SK-N-SH (cell line): Measurements from ENCODE around the gene ORMDL3. TPM values are rescaled to one million over a fixed set of nuclear protein-coding genes. Genes with fewer than 3 reads are reported as not detected.

Experiments used
- CTCF ChIA-PET: fragments of 300-600, 350-600 bp; formaldehyde crosslinking; extraction: SDS; loops from one replicate; lab custom pipeline; 2021; lab: Yijun Ruan, JAX
- POLR2A ChIA-PET: fragments of 350-600 bp; sonication (Branson Sonifier 250); formaldehyde crosslinking; extraction: SDS; loops from one replicate; lab custom pipeline; 2020; ENCODE audit warnings: antibody characterized with exemption, inconsistent platforms; lab: Yijun Ruan, JAX
- DNase-seq: peaks from one replicate; pipeline ENCODE4 v3.0.0; 2012
- H2AFZ ChIP-seq: fragments of 200-600 bp; sonication (generic); 2 replicates; pipeline ENCODE4 v1.8.1; 2016; ENCODE audit warnings: antibody characterized with exemption, mild to moderate bottlenecking, low read depth
- H3F3A ChIP-seq: fragments of 200-600 bp; sonication (generic); replicated peaks from 2 replicates; pipeline ENCODE3; 2016; ENCODE audit warnings: antibody characterized with exemption, mild to moderate bottlenecking; ENCODE audit not compliant: insufficient read depth
- H3K27ac ChIP-seq, 2 experiments: fragments of 200-500 bp in 1 of 2; fragments of 200-600 bp in 1 of 2; sonication (Bioruptor generic) in 1 of 2; sonication (generic), shearing (Covaris generic) in 1 of 2; 2 replicates each; pipeline versions ENCODE4 v1.5.1 to v1.6.1; 2014 to 2016; ENCODE audit warnings: low read depth in 2 of 2, inconsistent platforms in 1 of 2, low read length in 1 of 2, mild to moderate bottlenecking in 1 of 2, mixed read lengths in 1 of 2
- H3K27me3 ChIP-seq: fragments of 200-600 bp; sonication (generic), shearing (Covaris generic); 2 replicates; pipeline ENCODE4 v1.6.1; 2016; ENCODE audit warnings: mixed run types; ENCODE audit not compliant: insufficient read depth
- H3K36me3 ChIP-seq, 2 experiments: fragments of 200-500 bp in 1 of 2; fragments of 200-600 bp in 1 of 2; sonication (Bioruptor generic) in 1 of 2; sonication (generic) in 1 of 2; replicated peaks in 1 of 2; 2 replicates each; pipeline versions ENCODE3 to v1.5.1; 2014 to 2016; ENCODE audit warnings: low read length in 1 of 2, mild to moderate bottlenecking in 1 of 2; ENCODE audit not compliant: insufficient read depth in 2 of 2, control insufficient read depth in 1 of 2
- H3K4me1 ChIP-seq, 2 experiments: fragments of 200-500 bp in 1 of 2; fragments of 200-600 bp in 1 of 2; sonication (Bioruptor generic) in 1 of 2; sonication (generic), shearing (Covaris generic) in 1 of 2; 2 replicates each; pipeline versions ENCODE4 v1.5.1 to v1.6.1; 2014 to 2016; ENCODE audit warnings: low read depth in 1 of 2, low read length in 1 of 2, mixed run types in 1 of 2; ENCODE audit not compliant: insufficient read depth in 2 of 2, control insufficient read depth in 1 of 2
- H3K4me2 ChIP-seq: fragments of 200-600 bp; sonication (generic), shearing (Covaris generic); 2 replicates; pipeline ENCODE4 v1.6.1; 2017; ENCODE audit warnings: mixed run types
- H3K4me3 ChIP-seq, 2 experiments: fragments of 200-500 bp in 1 of 2; fragments of 200-600 bp in 1 of 2; sonication (Bioruptor generic) in 1 of 2; sonication (generic), shearing (Covaris generic) in 1 of 2; 2 replicates each; pipeline versions ENCODE4 v1.5.1 to v1.8.1; 2014 to 2016; ENCODE audit warnings: low read depth in 2 of 2, inconsistent platforms in 1 of 2, low read length in 1 of 2, mild to moderate bottlenecking in 1 of 2, mixed read lengths in 1 of 2, moderate library complexity in 1 of 2
- H3K79me2 ChIP-seq: fragments of 200-600 bp; sonication (generic); 2 replicates; pipeline ENCODE4 v1.8.1; 2017; ENCODE audit warnings: mild to moderate bottlenecking; ENCODE audit not compliant: insufficient read depth
- H3K9ac ChIP-seq: fragments of 200-600 bp; sonication (generic); 2 replicates; pipeline ENCODE4 v1.6.1; 2017; ENCODE audit warnings: mixed run types
- H3K9me2 ChIP-seq: fragments of 200-600 bp; sonication (generic); 2 replicates; pipeline ENCODE4 v1.6.1; 2017; ENCODE audit warnings: mixed run types
- H3K9me3 ChIP-seq: fragments of 200-600 bp; sonication (generic); 2 replicates; pipeline ENCODE4 v1.6.1; 2017; ENCODE audit warnings: mixed run types, mild to moderate bottlenecking, moderate library complexity
- H4K20me1 ChIP-seq: fragments of 200-600 bp; sonication (generic); 2 replicates; pipeline ENCODE4 v1.6.1; 2017; ENCODE audit warnings: mild to moderate bottlenecking, mixed run types; ENCODE audit not compliant: insufficient read depth
- EZH2phosphoT487 ChIP-seq: fragments of 200-600 bp; sonication (generic); IDR thresholded peaks from 2 replicates; pipeline ENCODE4 v1.6.1; 2017; ENCODE audit warnings: low read depth, mixed run types, mild to moderate bottlenecking, antibody characterized with exemption, moderate library complexity, borderline replicate concordance
- GABPA ChIP-seq: IDR thresholded peaks from 2 replicates; pipeline ENCODE4 v1.4.0; 2012; ENCODE audit warnings: low read depth, mild to moderate bottlenecking
- GATA2 ChIP-seq: sonication (generic); formaldehyde crosslinking; IDR thresholded peaks from 2 replicates; pipeline ENCODE4 v1.5.0; 2020; ENCODE audit warnings: mild to moderate bottlenecking, missing genetic modification reagents
- MEF2A ChIP-seq: IDR thresholded peaks from 2 replicates; pipeline ENCODE4 v1.4.0; 2012; ENCODE audit warnings: low read depth, borderline replicate concordance
- NFIC ChIP-seq: IDR thresholded peaks from 2 replicates; pipeline ENCODE4 v1.4.0; 2012; ENCODE audit warnings: borderline replicate concordance
- POLR2AphosphoS5 ChIP-seq: IDR thresholded peaks from 2 replicates; pipeline ENCODE4 v1.6.1; 2012; ENCODE audit warnings: low read depth, low read length
- RAD21 ChIP-seq: IDR thresholded peaks from 2 replicates; pipeline ENCODE4 v1.6.1; 2012; ENCODE audit warnings: mild to moderate bottlenecking, low read length
- RCOR1 ChIP-seq: fragments of 150-350 bp; IDR thresholded peaks from 2 replicates; pipeline ENCODE4 v1.6.1; 2017; ENCODE audit warnings: antibody characterized with exemption, low read length
- TAF1 ChIP-seq: IDR thresholded peaks from 2 replicates; pipeline ENCODE4 v1.6.1; 2012; ENCODE audit warnings: low read depth, mild to moderate bottlenecking, low read length, moderate library complexity, borderline replicate concordance
- TCF12 ChIP-seq: IDR thresholded peaks from 2 replicates; pipeline ENCODE4 v1.4.0; 2012
- TEAD4 ChIP-seq: IDR thresholded peaks from 2 replicates; pipeline ENCODE4 v1.4.0; 2012; ENCODE audit warnings: mild to moderate bottlenecking, borderline replicate concordance; ENCODE audit not compliant: insufficient read depth
- YY1 ChIP-seq: IDR thresholded peaks from 2 replicates; pipeline ENCODE4 v1.4.0; 2012; ENCODE audit warnings: low read depth, mild to moderate bottlenecking
- WGBS: methylation state at CpG from one replicate; pipeline ENCODE4 v1.1.6; 2017; ENCODE audit warnings: low lambda C conversion rate; 5-methylcytosine and 5-hydroxymethylcytosine counted together
- polyA plus RNA-seq, 3 experiments: library from polyadenylated mRNA; depleted of rRNA; stranded (reverse); fragments of >200 nt; gene quantifications; 2 replicates each; pipeline ENCODE4 v1.2.3, GENCODE V29; 2012
- TF ChIP-seq, protein P1 (sequence below): IDR thresholded peaks from 2 replicates; pipeline ENCODE4 v1.4.0; 2012; ENCODE audit warnings: low read depth
- TF ChIP-seq, protein P2 (sequence below): IDR thresholded peaks from 2 replicates; pipeline ENCODE4 v1.4.0; 2012; ENCODE audit warnings: low read depth, borderline replicate concordance
- TF ChIP-seq, protein P3 (sequence below): IDR thresholded peaks from 2 replicates; pipeline ENCODE4 v1.6.1; 2012; ENCODE audit warnings: mild to moderate bottlenecking, low read depth, low read length, moderate library complexity
- TF ChIP-seq, protein P4 (sequence below): IDR thresholded peaks from 2 replicates; pipeline ENCODE4 v1.4.0; 2012; ENCODE audit warnings: low read depth, borderline replicate concordance
- TF ChIP-seq, protein P5 (sequence below): fragments of 150-350 bp; IDR thresholded peaks from 2 replicates; pipeline ENCODE4 v1.6.1; 2016; ENCODE audit warnings: mild to moderate bottlenecking, low read depth, low read length
- TF ChIP-seq, protein P6 (sequence below): IDR thresholded peaks from 2 replicates; pipeline ENCODE4; 2012

The ORMDL3 gene
- polyA plus RNA-seq, 1 of the 3 experiments (the other 2 are of a cell fraction): 27.8 TPM

DNA sequence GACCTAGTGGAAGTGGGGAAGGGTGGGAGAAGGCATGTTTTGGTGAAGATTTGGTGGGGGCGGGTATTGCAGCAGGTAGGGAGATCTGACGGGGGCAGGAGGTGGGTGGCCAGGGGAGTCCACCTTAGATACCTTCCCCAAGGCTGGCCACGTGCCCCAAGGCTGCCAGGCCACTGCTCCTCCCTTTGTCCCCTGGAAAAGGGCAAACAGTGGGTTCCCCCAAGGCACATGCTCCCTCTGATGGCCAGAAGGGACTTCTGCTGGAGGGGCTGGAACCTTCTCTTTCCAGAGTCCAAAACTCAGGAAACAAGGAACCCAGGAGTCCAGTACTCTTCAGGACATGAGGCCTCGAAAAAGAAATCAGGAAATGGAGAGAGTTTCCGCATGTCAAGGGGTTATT is 47.0 kb upstream of the ORMDL3 start:
- 73% methylated on average over 4 of the region's 5 CpGs for WGBS
- POLR2A ChIA-PET: no interaction called here
- TF ChIP-seq, protein P1, sequence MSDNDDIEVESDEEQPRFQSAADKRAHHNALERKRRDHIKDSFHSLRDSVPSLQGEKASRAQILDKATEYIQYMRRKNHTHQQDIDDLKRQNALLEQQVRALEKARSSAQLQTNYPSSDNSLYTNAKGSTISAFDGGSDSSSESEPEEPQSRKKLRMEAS: no peak
- no peak for TF ChIP-seq TEAD4
- TF ChIP-seq, protein P2, sequence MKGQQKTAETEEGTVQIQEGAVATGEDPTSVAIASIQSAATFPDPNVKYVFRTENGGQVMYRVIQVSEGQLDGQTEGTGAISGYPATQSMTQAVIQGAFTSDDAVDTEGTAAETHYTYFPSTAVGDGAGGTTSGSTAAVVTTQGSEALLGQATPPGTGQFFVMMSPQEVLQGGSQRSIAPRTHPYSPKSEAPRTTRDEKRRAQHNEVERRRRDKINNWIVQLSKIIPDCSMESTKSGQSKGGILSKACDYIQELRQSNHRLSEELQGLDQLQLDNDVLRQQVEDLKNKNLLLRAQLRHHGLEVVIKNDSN: no peak
- TF ChIP-seq, protein P3, sequence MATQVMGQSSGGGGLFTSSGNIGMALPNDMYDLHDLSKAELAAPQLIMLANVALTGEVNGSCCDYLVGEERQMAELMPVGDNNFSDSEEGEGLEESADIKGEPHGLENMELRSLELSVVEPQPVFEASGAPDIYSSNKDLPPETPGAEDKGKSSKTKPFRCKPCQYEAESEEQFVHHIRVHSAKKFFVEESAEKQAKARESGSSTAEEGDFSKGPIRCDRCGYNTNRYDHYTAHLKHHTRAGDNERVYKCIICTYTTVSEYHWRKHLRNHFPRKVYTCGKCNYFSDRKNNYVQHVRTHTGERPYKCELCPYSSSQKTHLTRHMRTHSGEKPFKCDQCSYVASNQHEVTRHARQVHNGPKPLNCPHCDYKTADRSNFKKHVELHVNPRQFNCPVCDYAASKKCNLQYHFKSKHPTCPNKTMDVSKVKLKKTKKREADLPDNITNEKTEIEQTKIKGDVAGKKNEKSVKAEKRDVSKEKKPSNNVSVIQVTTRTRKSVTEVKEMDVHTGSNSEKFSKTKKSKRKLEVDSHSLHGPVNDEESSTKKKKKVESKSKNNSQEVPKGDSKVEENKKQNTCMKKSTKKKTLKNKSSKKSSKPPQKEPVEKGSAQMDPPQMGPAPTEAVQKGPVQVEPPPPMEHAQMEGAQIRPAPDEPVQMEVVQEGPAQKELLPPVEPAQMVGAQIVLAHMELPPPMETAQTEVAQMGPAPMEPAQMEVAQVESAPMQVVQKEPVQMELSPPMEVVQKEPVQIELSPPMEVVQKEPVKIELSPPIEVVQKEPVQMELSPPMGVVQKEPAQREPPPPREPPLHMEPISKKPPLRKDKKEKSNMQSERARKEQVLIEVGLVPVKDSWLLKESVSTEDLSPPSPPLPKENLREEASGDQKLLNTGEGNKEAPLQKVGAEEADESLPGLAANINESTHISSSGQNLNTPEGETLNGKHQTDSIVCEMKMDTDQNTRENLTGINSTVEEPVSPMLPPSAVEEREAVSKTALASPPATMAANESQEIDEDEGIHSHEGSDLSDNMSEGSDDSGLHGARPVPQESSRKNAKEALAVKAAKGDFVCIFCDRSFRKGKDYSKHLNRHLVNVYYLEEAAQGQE: no peak
- TF ChIP-seq EZH2phosphoT487: no peak
- TF ChIP-seq, protein P4, sequence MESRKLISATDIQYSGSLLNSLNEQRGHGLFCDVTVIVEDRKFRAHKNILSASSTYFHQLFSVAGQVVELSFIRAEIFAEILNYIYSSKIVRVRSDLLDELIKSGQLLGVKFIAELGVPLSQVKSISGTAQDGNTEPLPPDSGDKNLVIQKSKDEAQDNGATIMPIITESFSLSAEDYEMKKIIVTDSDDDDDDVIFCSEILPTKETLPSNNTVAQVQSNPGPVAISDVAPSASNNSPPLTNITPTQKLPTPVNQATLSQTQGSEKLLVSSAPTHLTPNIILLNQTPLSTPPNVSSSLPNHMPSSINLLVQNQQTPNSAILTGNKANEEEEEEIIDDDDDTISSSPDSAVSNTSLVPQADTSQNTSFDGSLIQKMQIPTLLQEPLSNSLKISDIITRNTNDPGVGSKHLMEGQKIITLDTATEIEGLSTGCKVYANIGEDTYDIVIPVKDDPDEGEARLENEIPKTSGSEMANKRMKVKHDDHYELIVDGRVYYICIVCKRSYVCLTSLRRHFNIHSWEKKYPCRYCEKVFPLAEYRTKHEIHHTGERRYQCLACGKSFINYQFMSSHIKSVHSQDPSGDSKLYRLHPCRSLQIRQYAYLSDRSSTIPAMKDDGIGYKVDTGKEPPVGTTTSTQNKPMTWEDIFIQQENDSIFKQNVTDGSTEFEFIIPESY: no peak
- TF ChIP-seq MEF2A: no peak
- no peak for TF ChIP-seq GABPA
- TF ChIP-seq, protein P5, sequence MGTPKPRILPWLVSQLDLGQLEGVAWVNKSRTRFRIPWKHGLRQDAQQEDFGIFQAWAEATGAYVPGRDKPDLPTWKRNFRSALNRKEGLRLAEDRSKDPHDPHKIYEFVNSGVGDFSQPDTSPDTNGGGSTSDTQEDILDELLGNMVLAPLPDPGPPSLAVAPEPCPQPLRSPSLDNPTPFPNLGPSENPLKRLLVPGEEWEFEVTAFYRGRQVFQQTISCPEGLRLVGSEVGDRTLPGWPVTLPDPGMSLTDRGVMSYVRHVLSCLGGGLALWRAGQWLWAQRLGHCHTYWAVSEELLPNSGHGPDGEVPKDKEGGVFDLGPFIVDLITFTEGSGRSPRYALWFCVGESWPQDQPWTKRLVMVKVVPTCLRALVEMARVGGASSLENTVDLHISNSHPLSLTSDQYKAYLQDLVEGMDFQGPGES: no peak
- no peak for TF ChIP-seq RAD21
- TF ChIP-seq GATA2 (CRISPR knock-in tag): no peak
- no peak for TF ChIP-seq YY1
- no peak for TF ChIP-seq RCOR1
- no peak for TF ChIP-seq POLR2AphosphoS5
- no peak for TF ChIP-seq TAF1
- TF ChIP-seq TCF12: no peak
- no peak for TF ChIP-seq NFIC
- TF ChIP-seq, protein P6, sequence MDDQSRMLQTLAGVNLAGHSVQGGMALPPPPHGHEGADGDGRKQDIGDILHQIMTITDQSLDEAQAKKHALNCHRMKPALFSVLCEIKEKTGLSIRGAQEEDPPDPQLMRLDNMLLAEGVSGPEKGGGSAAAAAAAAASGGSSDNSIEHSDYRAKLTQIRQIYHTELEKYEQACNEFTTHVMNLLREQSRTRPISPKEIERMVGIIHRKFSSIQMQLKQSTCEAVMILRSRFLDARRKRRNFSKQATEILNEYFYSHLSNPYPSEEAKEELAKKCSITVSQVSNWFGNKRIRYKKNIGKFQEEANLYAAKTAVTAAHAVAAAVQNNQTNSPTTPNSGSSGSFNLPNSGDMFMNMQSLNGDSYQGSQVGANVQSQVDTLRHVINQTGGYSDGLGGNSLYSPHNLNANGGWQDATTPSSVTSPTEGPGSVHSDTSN: no peak
- TF ChIP-seq, all 33 proteins: peak for 0
- Histone ChIP-seq H2AFZ (no peak overlapping the region), H3F3A (peaks cover 14% of the 10 kb centered on the region), H3K27ac (no peak overlapping the region), H3K9me2 (no peaks in the 10 kb centered on the region), H3K4me1 (peaks cover 0 to 9% of the 10 kb centered on the region in 2 experiments; a peak in 3 of 4 replicates), H3K4me2 (no peak overlapping the region), H3K9me3 (no peaks in the 10 kb centered on the region), H3K79me2 (no peaks in the 10 kb centered on the region), H3K36me3 (no peaks in the 10 kb centered on the region), H3K4me3 (no peak overlapping the region), H3K9ac (no peak overlapping the region), H3K27me3 (no peaks in the 10 kb centered on the region), H4K20me1 (no peaks in the 10 kb centered on the region)
- no peak for DNase-seq
- CTCF ChIA-PET: interaction anchor here (1.0 kb wide), 1 partner anchor 18 kb away, joined by 3 read pairs; no protein-coding TSS in a partner anchor
